Measurements from ENCODE around the gene DCTPP1. TPM values are rescaled to one million over a fixed set of nuclear protein-coding genes. Genes with fewer than 3 reads are reported as not detected.

The DCTPP1 gene
- total RNA-seq: 26.9 TPM

DNA sequence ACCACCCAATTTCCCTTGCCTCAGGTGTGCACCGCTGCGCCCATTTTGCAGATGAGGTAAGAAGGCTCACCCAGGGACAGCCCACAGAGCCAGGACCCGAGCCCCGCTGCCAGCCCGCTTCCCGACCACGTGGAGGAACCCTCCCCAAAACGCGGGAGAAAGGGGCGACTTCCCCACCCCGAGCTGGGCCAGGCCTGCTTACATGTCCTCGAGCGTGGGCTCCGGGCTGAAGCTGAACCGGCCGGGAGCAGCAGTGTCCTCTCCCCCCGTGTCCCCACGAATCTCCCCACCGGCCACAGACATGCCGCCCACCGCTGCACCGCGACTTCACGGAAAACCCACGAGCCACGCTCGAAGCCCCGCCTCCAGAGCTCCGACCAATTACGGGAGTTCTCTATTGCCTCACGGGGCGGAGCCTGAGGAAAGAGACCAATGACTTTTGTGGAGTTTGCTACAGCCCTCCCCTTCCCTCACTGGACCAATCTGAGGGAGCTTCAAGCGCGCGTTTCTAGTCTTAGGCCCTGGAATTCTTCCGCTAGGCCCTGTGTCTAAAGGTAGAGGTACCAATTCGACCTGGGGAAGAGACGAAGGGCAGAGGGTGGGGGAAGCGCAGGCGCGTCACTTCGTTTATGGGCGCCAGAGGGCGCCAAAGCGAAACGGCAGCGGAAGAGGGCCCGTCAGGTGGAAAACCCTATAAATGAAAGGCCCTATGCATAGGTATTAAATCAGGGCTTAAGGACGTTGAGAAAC lies at the start of gene DCTPP1:
DCTPP1 (minus strand) TSS at position 353 of the 750 bp plus-strand sequence; CDS start at position 303, 50 bp downstream.

DNA sequence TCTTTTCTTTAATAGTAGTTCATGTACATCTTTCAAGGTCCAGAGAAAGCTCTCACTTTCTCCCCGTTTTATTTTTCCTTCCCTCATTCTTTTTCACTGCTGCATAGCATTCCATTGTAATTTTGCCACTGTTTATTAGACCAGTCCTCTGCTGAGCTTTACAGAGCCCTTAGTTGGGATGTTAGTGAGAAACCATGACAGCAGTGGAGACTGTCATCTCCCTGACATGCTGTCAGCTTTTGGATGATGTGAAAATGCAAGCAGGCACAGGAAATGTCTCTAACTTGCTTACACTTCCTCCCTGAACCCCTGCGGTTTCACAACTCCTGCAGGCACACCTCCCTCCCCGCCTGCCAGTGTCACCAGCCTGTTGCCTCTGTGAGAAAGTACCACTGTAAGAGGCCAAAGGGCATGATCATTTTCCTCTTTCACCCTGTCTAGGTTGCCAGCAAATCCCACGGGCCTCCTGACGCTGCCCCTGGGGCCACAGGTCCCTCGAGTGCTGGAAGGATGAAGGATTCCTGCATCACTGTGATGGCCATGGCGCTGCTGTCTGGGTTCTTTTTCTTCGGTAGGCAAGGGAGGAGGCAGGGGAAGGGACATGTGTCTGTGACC lies 42.6 kb upstream of the DCTPP1 start, which contains the start of gene ITGAL:
ITGAL (plus strand) TSS at position 415 of the 615 bp plus-strand sequence; CDS start at position 511, 96 bp downstream.

DNA sequence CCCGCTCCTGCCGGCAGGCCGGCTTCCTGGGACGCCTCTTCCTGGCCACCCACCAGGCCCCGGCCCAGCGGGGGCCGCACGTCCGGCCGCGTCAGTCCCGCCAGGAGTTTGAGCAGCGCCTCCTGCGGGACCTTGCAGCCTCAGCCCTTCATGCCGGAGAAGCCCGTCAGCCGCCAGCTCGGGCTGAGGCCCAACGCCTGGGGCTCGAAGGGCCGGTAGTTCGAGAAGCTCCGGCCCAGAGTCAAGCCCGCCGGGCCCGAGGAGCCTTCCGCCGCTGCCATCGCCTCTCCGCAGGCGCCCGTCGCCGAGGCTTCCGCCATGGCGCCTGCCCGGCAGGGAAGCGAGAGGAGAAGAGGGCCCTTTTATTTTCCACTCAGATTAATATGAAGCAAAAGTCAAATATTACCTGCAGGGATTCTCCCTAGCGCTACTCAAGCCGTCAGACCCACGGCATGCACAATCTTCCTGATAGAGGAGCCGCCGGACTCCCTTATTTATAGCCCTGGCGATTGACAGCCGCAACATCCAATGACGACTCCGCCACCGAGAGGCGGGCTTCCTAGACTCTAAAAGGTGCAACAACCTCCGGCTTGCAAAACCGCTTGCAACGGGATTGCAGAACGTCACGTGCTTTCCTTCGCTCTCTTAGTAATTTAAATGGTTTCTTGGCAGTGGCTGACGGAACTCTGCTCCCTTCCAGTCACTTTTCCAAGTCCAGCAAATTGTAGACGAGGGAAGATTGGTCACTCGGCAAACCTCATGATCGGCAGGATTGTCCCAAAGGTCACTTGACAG lies 15.8 kb upstream of the DCTPP1 start, which contains the start of gene SEPHS2:
SEPHS2 (minus strand) TSS at position 467 of the 795 bp plus-strand sequence; CDS start at position 320, 147 bp downstream.

DNA sequence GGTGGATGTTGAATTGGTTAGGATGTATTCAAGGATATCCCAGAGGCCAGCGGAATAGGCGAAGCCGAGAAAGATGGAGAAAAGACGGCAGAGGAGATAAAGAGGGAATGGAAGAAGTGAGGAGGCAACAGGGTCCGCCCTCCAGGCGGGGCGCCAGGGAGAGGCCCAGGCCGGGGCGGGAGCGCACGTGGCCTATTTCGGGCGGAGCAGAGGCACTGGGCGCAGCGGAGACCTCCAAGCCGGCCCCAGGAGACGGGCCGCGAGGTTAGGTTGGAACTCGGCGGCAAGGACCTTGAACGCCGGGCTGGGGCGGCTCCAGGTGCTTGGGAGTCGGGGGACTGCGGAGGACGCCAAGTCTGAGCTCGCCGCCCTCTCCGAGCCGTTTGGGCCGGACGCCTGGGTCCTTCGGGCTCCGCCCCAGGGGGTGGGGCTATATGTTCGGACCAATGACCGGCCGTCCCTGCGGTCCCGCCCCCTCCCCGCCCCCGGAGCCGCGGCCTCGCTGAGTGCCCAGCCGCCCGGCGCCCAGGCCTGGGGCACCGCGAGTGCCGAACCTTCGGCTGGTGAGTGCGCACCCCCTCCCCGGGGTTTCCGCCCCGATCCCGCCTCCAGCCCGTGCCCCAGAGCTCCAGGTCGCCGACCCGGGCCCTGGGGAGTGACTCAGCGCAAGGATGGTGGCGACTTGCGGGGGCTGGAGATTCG lies 22.6 kb downstream of the DCTPP1 start, which contains the start of gene ZNF771:
ZNF771 (plus strand) TSS at position 505 of the 702 bp plus-strand sequence. CDS start 448 bp downstream, outside the sequence.

DNA sequence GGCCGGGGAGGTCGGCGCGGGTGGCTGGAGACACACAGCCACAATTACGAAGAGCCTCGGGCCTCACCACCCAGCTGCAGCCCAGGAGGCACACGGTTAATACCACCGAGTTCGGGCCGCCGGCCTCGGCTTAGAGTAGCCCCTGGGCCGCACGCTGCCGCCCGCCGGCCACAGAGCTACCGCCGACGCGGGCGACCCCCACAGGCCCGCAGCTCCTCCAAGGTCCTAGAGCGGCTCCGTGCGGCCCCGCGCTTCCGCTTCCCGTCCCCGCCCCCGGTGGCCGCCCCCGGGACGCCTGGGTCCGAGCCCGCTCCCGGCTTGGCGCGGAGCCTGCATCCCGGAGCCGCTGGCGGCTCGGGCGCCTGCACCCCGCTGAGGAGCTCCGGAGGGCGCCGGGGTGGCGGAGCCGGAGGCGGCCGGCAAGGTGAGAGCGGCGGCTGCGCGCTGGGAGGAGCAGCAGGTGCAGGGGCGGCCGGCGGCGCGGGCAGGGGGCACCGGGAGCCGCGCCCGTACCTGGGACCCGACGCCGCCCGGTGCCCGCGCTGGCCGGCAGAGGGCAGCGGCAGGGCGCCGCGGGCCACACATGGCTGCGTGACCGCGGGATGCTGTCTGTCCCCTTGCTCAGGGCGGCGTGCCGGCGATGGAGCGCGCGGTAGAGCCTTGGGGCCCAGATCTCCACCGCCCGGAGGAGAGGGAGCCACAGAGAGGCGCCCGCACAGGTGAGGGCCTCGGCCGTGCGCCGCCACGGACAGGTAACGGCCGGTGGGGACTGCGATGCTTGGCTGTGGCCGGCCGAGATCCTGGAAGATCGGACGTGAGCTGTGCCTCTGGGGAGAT lies 34.5 kb downstream of the DCTPP1 start, which contains the start of gene ZNF48:
ZNF48 (plus strand) TSS at position 266 of the 837 bp plus-strand sequence; CDS start at position 641, 375 bp downstream.

DNA sequence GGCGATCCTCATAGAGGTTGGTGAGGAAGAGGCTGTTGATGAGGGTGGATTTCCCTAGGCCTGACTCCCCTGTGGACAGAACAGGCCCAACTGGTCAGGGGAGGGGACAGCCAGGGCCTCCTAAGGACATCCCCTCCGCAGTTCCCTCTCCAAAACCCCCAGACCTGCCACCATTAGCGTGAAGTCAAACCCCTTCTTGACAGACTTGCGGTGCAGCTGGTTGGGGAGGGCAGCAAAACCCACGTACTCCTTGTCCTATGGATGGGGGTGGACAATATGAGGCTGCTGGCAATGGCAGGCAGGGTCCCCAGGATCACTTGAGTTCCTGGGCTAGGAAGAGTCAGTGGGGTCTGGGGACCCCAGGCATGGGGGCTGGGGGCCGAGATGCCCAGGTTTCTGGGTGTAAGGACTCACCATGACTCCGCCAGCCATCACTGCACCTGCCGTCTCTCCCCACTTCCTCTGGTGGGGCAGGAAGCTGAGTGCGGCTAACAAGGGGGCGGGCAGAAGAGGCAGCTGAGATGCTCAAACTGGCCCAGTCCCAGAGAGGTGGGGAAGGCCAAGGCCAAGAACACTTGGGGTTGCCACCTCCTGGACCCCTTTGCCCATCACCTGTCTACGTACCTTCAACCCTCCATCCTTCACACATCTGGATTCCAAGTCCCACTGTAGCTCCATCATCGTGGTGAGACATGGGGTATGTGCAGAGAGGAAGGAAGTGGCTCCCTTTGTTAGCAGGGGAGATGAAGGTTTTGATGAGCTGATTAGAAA lies 47.5 kb downstream of the DCTPP1 start, which contains the start of gene SEPTIN1:
SEPTIN1 (minus strand) TSS at position 451 of the 771 bp plus-strand sequence; CDS start at position 432, 19 bp downstream.

DNA sequence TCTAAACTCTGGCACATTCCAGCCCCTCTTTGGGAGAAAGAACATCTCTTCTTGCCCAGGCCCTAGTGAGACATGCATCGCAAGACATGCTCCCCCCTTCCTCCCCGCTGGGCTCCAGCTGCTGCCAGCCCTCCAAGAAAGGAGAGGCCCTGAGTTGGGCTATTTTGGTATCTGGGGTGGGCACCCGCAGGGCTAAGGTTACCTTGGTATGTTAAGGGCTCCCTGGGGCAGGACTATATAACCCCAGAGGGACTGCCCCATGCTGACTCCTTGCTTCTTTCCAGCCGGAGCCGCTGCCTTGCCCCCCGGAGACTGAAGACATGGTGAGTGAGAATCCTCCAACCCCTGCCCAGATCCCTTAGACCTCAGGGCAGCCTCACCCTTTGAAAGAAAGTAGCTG lies 55.3 kb downstream of the DCTPP1 start, which contains the start of gene MYL11:
MYL11 (plus strand) TSS at position 265 of the 400 bp plus-strand sequence; CDS start at position 321, 56 bp downstream.

Small RNA genes within 50 kb of the gene (small RNA-seq; reads per million reads assigned to genes)
- not detected for gene RF00019 (ENCODE audit: low replicate concordance)
- 0.23 reads per million, percentile 9 among the genes with 10 or more reads in this experiment for gene RF00406 (ENCODE audit: low replicate concordance)

Other genes starting within 250 kb of the DCTPP1 start
- 30.8 TPM for gene CORO1A, start 246.4 kb downstream of the DCTPP1 start, total RNA-seq
- 11.4 TPM for gene BOLA2B, start 236.4 kb downstream of the DCTPP1 start, total RNA-seq
- gene SLX1A, start 236.2 kb downstream of the DCTPP1 start, total RNA-seq: 11.6 TPM
- 11.6 TPM for gene SULT1A3, start 230.8 kb downstream of the DCTPP1 start, total RNA-seq
- 4.5 TPM for gene NPIPB13, start 181.6 kb downstream of the DCTPP1 start, total RNA-seq
- 27.7 TPM for gene CD2BP2, start 74.7 kb downstream of the DCTPP1 start, total RNA-seq
- 30.4 TPM for gene TBC1D10B, start 59.5 kb downstream of the DCTPP1 start, total RNA-seq
- 1,522 TPM for gene MYL11, start 55.2 kb downstream of the DCTPP1 start, total RNA-seq
- gene SEPTIN1, start 47.5 kb downstream of the DCTPP1 start, total RNA-seq: 0.41 TPM
- gene ZNF48, start 34.6 kb downstream of the DCTPP1 start, total RNA-seq: 11.4 TPM
- gene ZNF771, start 22.4 kb downstream of the DCTPP1 start, total RNA-seq: 12.3 TPM
- 47.6 TPM for gene SEPHS2, start 15.8 kb upstream of the DCTPP1 start, total RNA-seq
- 9.5 TPM for gene ITGAL, start 42.7 kb upstream of the DCTPP1 start, total RNA-seq
- 33.8 TPM for gene ZNF768, start 96.5 kb upstream of the DCTPP1 start, total RNA-seq
- gene ZNF747, start 104.8 kb upstream of the DCTPP1 start, total RNA-seq: 16.9 TPM
- 14.5 TPM for gene ZNF764, start 128.3 kb upstream of the DCTPP1 start, total RNA-seq
- 12.1 TPM for gene ZNF688, start 141.7 kb upstream of the DCTPP1 start, total RNA-seq
- gene ZNF785, start 155.7 kb upstream of the DCTPP1 start, total RNA-seq: 20.3 TPM
- 10.0 TPM for gene ZNF689, start 180.4 kb upstream of the DCTPP1 start, total RNA-seq
- 18.8 TPM for gene PRR14, start 220.9 kb upstream of the DCTPP1 start, total RNA-seq
- 31.3 TPM for gene FBRS, start 228.4 kb upstream of the DCTPP1 start, total RNA-seq